Cerebellar nuclear complex (tissue), 1 donor: ENCODE measurements around the gene BST2.
"Not testable (repeated sequence)": the region's sequence is repeated elsewhere in the genome, so short reads cannot be mapped to it uniquely, and the experiment has no call there.

Experiments used
- DNase-seq, 2 experiments: peaks; one replicate each; lab custom pipeline; 2025; lab: John Stamatoyannopoulos, UW

The BST2 gene

GRCh38 chr19:17389957-17390664 is 15.3 kb downstream of the BST2 start:
- DNase-seq, result no peak

- DNase-seq, result no peak
Measured at GRCh38 chr19:17389288-17389687, 16.1 kb downstream of the BST2 start.

GRCh38 chr19:17385878-17386611 is 19.4 kb downstream of the BST2 start:
- no peak for DNase-seq

GRCh38 chr19:17380426-17381138 is 24.8 kb downstream of the BST2 start:
- DNase-seq, result no peak

- no peak for DNase-seq
Measured at GRCh38 chr19:17379221-17379631, 26.2 kb downstream of the BST2 start.

- no peak for DNase-seq
Measured at GRCh38 chr19:17378271-17378670, 27.2 kb downstream of the BST2 start.

GRCh38 chr19:17376935-17377600 is 28.4 kb downstream of the BST2 start, which contains the start of gene PLVAP:
Gene PLVAP, minus strand, starts transcription at chr19:17377342. Its CDS starts 54 bp downstream, at chr19:17377288.
- no peak for DNase-seq

GRCh38 chr19:17370026-17370587 is 35.3 kb downstream of the BST2 start:
- no peak for DNase-seq

- DNase-seq, result no peak
Measured at GRCh38 chr19:17365361-17365760, 40.1 kb downstream of the BST2 start.

GRCh38 chr19:17363852-17364605 is 41.4 kb downstream of the BST2 start:
- not testable (repeated sequence) for DNase-seq

GRCh38 chr19:17359905-17360800 is 45.3 kb downstream of the BST2 start:
- DNase-seq, result no peak

GRCh38 chr19:17358395-17358794 is 47.0 kb downstream of the BST2 start:
- DNase-seq, result no peak

- DNase-seq, result no peak
Measured at GRCh38 chr19:17357724-17358123, 47.7 kb downstream of the BST2 start.

GRCh38 chr19:17357078-17357666 is 48.3 kb downstream of the BST2 start:
- no peak for DNase-seq

- no peak for DNase-seq
Measured at GRCh38 chr19:17353386-17353785, 52.0 kb downstream of the BST2 start.
